Measurements from ENCODE around the gene LCN12. TPM values are rescaled to one million over a fixed set of nuclear protein-coding genes. Genes with fewer than 3 reads are reported as not detected.

LCN12 gene
- total and polyA plus RNA-seq, 7 donors, result 1.2 to 3.0 TPM; not detected in 5

DNA sequence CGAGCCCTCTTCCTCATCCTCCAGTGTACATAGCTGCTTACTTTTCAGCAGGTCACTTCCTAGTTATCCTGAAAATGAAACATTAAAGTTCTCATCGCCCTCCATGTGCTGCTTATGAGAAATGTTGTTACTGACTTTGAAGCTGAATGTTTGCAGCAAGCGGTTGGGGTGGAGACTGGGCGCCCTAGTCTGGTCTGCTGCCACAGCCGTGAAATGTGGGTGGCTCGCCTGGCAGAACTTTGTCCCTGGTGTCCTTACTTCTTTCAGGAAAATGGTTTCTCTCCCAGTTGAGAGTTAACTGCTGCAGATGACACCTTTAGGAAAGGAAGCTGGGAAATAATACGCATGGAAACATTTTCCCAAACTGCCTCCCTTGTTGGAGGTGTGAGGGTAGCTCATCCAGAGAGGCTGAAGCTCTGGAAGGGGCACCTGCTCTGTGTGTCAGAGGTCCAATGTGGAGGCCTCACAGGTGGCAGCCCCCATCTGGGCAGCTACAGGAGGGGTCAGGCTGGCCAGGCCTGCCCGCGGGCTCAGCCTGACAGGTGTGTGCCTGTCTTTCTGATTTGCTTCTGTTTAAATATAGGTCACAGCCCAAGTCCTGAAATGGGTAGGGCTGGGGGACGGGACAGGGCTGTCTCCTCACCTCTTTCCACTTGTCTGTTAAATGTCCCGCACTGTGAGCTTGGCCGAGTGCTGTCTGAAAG lies 41.7 kb upstream of the LCN12 start:
- Histone ChIP-seq H3K27ac (no peak overlapping the region), H3K9me3 (no peaks in the 10 kb centered on the region), H3K4me3 (no peak overlapping the region), H3K4me1 (no peaks in the 10 kb centered on the region), H3K27me3 (no peaks in the 10 kb centered on the region), H3K36me3 (peaks cover 0 to 63% (median 14%) of the 10 kb centered on the region in 4 donors)
- intact Hi-C loops (cut with DNase I), result no loop called here
- 80 to 87% methylated on average over 12 of the region's 12 CpGs for WGBS, 2 donors
- no peak for TF ChIP-seq CTCF (IDR thresholded peaks at IDR 0.05)
- TF ChIP-seq POLR2A (IDR thresholded peaks at IDR 0.05), result no peak
- TF ChIP-seq POLR2AphosphoS5 (IDR thresholded peaks at IDR 0.05), result no peak
- no peak for TF ChIP-seq EP300 (IDR thresholded peaks at IDR 0.05)
- no peak for DNase-seq

DNA sequence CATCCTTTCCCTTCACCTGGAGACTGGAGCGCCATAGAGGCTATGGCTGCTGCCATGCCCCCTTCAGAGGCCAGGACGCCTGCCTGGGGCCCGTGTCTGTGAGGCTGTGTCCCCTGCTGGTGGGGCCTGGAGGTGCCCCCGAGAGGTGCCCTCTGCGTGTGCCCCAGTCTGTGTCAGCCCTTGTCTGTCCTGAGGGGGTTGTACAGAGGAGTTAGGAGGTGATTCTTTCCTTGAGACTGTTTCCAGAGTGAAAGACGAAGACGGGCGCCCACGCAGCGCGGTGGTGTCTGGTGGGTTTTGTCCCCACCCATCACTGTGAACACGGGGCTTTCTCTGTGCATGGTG lies 41.2 kb upstream of the LCN12 start:
- H3K4me1 ChIP-seq, result no peaks in the 10 kb centered on the region
- TF ChIP-seq CTCF (IDR thresholded peaks at IDR 0.05) (no peak), POLR2AphosphoS5 (IDR thresholded peaks at IDR 0.05) (no peak), POLR2A (IDR thresholded peaks at IDR 0.05) (no peak), EP300 (IDR thresholded peaks at IDR 0.05) (no peak)
- H3K27me3 ChIP-seq, result no peaks in the 10 kb centered on the region
- peaks cover 0 to 66% (median 14%) of the 10 kb centered on the region in 4 donors for H3K36me3 ChIP-seq
- H3K4me3 ChIP-seq, result no peak overlapping the region
- intact Hi-C loops (cut with DNase I), result no loop called here
- H3K27ac ChIP-seq, result no peak overlapping the region
- H3K9me3 ChIP-seq, result no peaks in the 10 kb centered on the region
- DNase-seq, result no peak
- 91 to 92% methylated on average over 12 of the region's 12 CpGs for WGBS, 2 donors

- Histone ChIP-seq H3K4me3 (no peak overlapping the region), H3K27ac (no peak overlapping the region), H3K27me3 (no peaks in the 10 kb centered on the region), H3K9me3 (no peaks in the 10 kb centered on the region), H3K4me1 (no peaks in the 10 kb centered on the region), H3K36me3 (peaks cover 0 to 66% (median 20%) of the 10 kb centered on the region in 4 donors)
- DNase-seq, result no peak
- TF ChIP-seq POLR2A (IDR thresholded peaks at IDR 0.05), result no peak
- TF ChIP-seq CTCF (IDR thresholded peaks at IDR 0.05), result no peak
- TF ChIP-seq POLR2AphosphoS5 (IDR thresholded peaks at IDR 0.05), result no peak
- TF ChIP-seq EP300 (IDR thresholded peaks at IDR 0.05), result no peak
- 93% methylated on average over 17 of the region's 17 CpGs for WGBS, 2 donors
- intact Hi-C loops (cut with DNase I), result no loop called here
These were observed 38.2 kb upstream of the LCN12 start for GRCh38 chr9:136913701-136914438.

DNA sequence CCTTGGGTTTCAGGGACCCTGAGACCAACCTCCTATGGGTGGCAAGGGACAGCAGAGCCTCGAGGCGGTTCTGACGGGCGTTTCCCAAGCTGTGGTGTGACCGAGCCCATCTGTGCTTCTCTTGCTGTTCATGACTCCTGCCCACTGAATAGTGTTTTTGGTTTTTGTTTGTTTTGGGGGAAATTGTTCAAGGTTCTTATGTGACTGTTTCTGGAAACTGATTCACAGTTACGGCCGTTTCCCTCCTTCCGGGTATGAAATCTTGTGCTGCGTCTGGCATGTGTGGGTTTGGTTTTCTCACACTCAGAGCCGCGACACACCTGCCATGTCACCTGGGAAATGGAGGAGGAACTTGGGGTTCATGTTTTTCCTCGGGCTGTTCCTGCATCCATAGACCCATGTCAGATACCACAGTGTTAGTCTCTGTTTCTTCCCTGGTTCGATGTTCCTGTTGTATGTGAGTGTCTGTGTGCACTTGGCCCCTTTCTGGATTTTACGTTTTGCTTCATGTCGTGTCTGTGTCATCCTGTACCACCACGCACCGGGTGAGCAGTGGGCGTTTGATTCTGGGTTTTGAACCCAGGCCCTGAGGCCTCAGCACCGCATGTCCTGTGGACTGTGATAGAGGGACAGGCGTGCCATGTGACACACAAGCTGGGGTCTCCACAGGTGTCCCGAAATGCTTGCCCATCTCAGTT lies 36.3 kb upstream of the LCN12 start:
- no peak for TF ChIP-seq EP300 (IDR thresholded peaks at IDR 0.05)
- TF ChIP-seq POLR2A (IDR thresholded peaks at IDR 0.05), result no peak
- TF ChIP-seq POLR2AphosphoS5 (IDR thresholded peaks at IDR 0.05), result no peak
- TF ChIP-seq CTCF (IDR thresholded peaks at IDR 0.05), result no peak
- no peak for DNase-seq
- Histone ChIP-seq H3K4me1 (no peaks in the 10 kb centered on the region), H3K36me3 (peaks cover 10 to 59% (median 26%) of the 10 kb centered on the region in 4 donors), H3K27ac (no peak overlapping the region), H3K9me3 (no peaks in the 10 kb centered on the region), H3K27me3 (no peaks in the 10 kb centered on the region), H3K4me3 (no peak overlapping the region)
- intact Hi-C loops (cut with DNase I), result no loop called here
- WGBS, 2 donors, result 88% methylated on average over 21 of the region's 21 CpGs
